Panc1 (cell line): Measurements from ENCODE around the gene IL11RA. TPM values are rescaled to one million over a fixed set of nuclear protein-coding genes. Genes with fewer than 3 reads are reported as not detected.
A peak's percentile ranks its signal among the peaks of the same experiment; 100 is the strongest.

ENCODE experiments used
- ATAC-seq: fragments of 200-7000 bp; cut with Tn5 transposase; 2 replicates; pipeline ENCODE4 v1.9.1; 2020; ENCODE audit warnings: mild to moderate bottlenecking, moderate library complexity
- BruUV-seq: library from RNA; stranded (reverse); fragments of 400-500 nt; replicated peaks from 2 replicates; lab custom pipeline; 2021; lab: Mats Ljungman, UMichigan
- CTCF ChIA-PET: fragments of 300-600 bp; sonication (Branson Sonifier 250); formaldehyde crosslinking; loops from one replicate; lab custom pipeline; 2022; ENCODE audit warnings: antibody characterized with exemption; lab: Charles Lee
- POLR2A ChIA-PET: fragments of 300-600 bp; sonication (Branson Sonifier 250); formaldehyde crosslinking; loops from one replicate; lab custom pipeline; 2022; ENCODE audit warnings: antibody characterized with exemption; lab: Charles Lee
- DNase-seq: peaks from one replicate; pipeline ENCODE4 v3.0.0-alpha.2; 2010; ENCODE audit warnings: low read depth, low spot score
- H3K27ac ChIP-seq: 2 replicates; pipeline ENCODE4 v1.5.1; 2011; ENCODE audit warnings: mild to moderate bottlenecking, low read length, inconsistent platforms
- H3K27me3 ChIP-seq: fragments of 200-500 bp; sonication (Bioruptor generic); 2 replicates; pipeline ENCODE4 v1.6.0; 2014; ENCODE audit warnings: low read length, inconsistent platforms; ENCODE audit not compliant: control insufficient read depth, insufficient read depth
- H3K36me3 ChIP-seq: fragments of 200-500 bp; sonication (Bioruptor generic); 2 replicates; pipeline ENCODE4 v1.5.1; 2014; ENCODE audit warnings: inconsistent platforms, mild to moderate bottlenecking, low read length, moderate library complexity; ENCODE audit not compliant: control insufficient read depth, insufficient read depth
- H3K4me1 ChIP-seq: 2 replicates; pipeline ENCODE4 v1.5.1; 2011; ENCODE audit warnings: inconsistent platforms, mild to moderate bottlenecking, low read length, moderate library complexity; ENCODE audit not compliant: control insufficient read depth, insufficient read depth
- H3K4me3 ChIP-seq, 2 experiments: 2 replicates each; pipeline ENCODE4 v1.5.1; 2011 to 2012; ENCODE audit warnings: low read depth in 2 of 2, low read length in 2 of 2, mild to moderate bottlenecking in 2 of 2, inconsistent platforms in 1 of 2, moderate library complexity in 1 of 2
- H3K9me3 ChIP-seq: fragments of 200-500 bp; sonication (Bioruptor generic); 2 replicates; pipeline ENCODE4 v1.5.1; 2014; ENCODE audit warnings: low read depth, mild to moderate bottlenecking, inconsistent platforms, low read length, moderate library complexity; ENCODE audit not compliant: control insufficient read depth, insufficient read depth
- POLR2AphosphoS5 ChIP-seq: IDR thresholded peaks from 2 replicates; pipeline ENCODE4 v1.6.1; 2012; ENCODE audit warnings: mild to moderate bottlenecking, low read depth, low read length, moderate library complexity
- REST ChIP-seq, 2 experiments: IDR thresholded peaks; 2 replicates each; pipeline ENCODE4 v1.6.1; 2011 to 2012; ENCODE audit warnings: low read depth in 2 of 2, control low read depth in 1 of 2, low read length in 1 of 2, mild to moderate bottlenecking in 1 of 2, moderate library complexity in 1 of 2; ENCODE audit not compliant: insufficient read depth in 1 of 2
- SIN3A ChIP-seq: IDR thresholded peaks from 2 replicates; pipeline ENCODE4 v1.6.1; 2012; ENCODE audit warnings: low read depth, mild to moderate bottlenecking, low read length, moderate library complexity, borderline replicate concordance; ENCODE audit not compliant: insufficient read depth
- TCF7L2 ChIP-seq: IDR thresholded peaks from 2 replicates; pipeline ENCODE4 v1.6.1; 2011; ENCODE audit warnings: mild to moderate bottlenecking, low read depth, low read length, inconsistent platforms
- in situ Hi-C: cut with HindIII; loops from 2 replicates; pipeline ENCODE4 v1.10.0; 2016; ENCODE audit warnings: low sequenced_read_pairs, low pct_unique_long_range_greater_than_20kb
- intact Hi-C: fragments of 100-400 bp; cut with micrococcal nuclease; formaldehyde crosslinking; loops from one replicate; pipeline ENCODE4 v1.10.0; 2022; ENCODE audit not compliant: unreplicated experiment
- total RNA-seq: library from RNA; stranded (reverse); gene quantifications from one replicate; pipeline ENCODE4 v1.2.1, GENCODE V29; 2021; ENCODE audit not compliant: unreplicated experiment
- TF ChIP-seq, protein P1 (sequence below): fragments of 450-650 bp; IDR thresholded peaks from 2 replicates; pipeline ENCODE4 v1.5.1; 2017; ENCODE audit warnings: mild to moderate bottlenecking

Gene IL11RA
- total RNA-seq, 1 experiment from 2014 or later, result 21.6 TPM

- CTCF ChIA-PET, result interaction anchor here (1.0 kb wide), 1 partner anchor 287 kb away, joined by 3 read pairs; no protein-coding TSS in a partner anchor
Measured at GRCh38 chr9:34707130-34707529, 55.1 kb downstream of the IL11RA start.

GRCh38 chr9:34709196-34709978 lies 57.4 kb downstream of the IL11RA start:
- Histone ChIP-seq H3K36me3 (no peaks in the 10 kb centered on the region), H3K4me3 (no peak overlapping the region), H3K27ac (no peak overlapping the region), H3K4me1 (no peaks in the 10 kb centered on the region), H3K27me3 (no peaks in the 10 kb centered on the region; the same call in 1 of the 2 replicates), H3K9me3 (no peaks in the 10 kb centered on the region)
- ATAC-seq, result peak; percentile 53
- ChIA-PET CTCF (no interaction called here), POLR2A (interaction anchor here (0.6 kb wide), 1 partner anchor 613 kb away, joined by 8 read pairs; no protein-coding TSS in a partner anchor)
- no peak for TF ChIP-seq TCF7L2
- TF ChIP-seq, protein P1, sequence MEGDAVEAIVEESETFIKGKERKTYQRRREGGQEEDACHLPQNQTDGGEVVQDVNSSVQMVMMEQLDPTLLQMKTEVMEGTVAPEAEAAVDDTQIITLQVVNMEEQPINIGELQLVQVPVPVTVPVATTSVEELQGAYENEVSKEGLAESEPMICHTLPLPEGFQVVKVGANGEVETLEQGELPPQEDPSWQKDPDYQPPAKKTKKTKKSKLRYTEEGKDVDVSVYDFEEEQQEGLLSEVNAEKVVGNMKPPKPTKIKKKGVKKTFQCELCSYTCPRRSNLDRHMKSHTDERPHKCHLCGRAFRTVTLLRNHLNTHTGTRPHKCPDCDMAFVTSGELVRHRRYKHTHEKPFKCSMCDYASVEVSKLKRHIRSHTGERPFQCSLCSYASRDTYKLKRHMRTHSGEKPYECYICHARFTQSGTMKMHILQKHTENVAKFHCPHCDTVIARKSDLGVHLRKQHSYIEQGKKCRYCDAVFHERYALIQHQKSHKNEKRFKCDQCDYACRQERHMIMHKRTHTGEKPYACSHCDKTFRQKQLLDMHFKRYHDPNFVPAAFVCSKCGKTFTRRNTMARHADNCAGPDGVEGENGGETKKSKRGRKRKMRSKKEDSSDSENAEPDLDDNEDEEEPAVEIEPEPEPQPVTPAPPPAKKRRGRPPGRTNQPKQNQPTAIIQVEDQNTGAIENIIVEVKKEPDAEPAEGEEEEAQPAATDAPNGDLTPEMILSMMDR, result no peak
- no peak for TF ChIP-seq REST (IDR thresholded peaks at IDR 0.05; ENCODE audit: insufficient read depth in 1 of 2, low read depth in 2 of 2, low read length in 1 of 2)
- TF ChIP-seq SIN3A, result no peak
- TF ChIP-seq POLR2AphosphoS5, result no peak
- intact Hi-C loops, result no loop called here
- BruUV-seq, result no TSS peak
- in situ Hi-C loops, result no loop called here
- no peak for DNase-seq

More at GRCh38 chr9:34707130-34707529, 55.1 kb downstream of the IL11RA start:
- TF ChIP-seq REST (IDR thresholded peaks at IDR 0.05; ENCODE audit: insufficient read depth in 1 of 2, low read depth in 2 of 2, low read length in 1 of 2) (no peak), TCF7L2 (no peak), POLR2AphosphoS5 (no peak), SIN3A (no peak)
- TF ChIP-seq, protein P1, result no peak
- Histone ChIP-seq H3K36me3 (no peaks in the 10 kb centered on the region), H3K27ac (no peak overlapping the region), H3K4me3 (no peak overlapping the region), H3K27me3 (no peaks in the 10 kb centered on the region; the same call in 1 of the 2 replicates), H3K9me3 (no peaks in the 10 kb centered on the region), H3K4me1 (no peaks in the 10 kb centered on the region)
- no peak for DNase-seq
- no peak for ATAC-seq
- in situ Hi-C loops, result no loop called here
- intact Hi-C loops, result no loop called here
- BruUV-seq, result no TSS peak
- POLR2A ChIA-PET, result interaction anchor here (1.0 kb wide), 1 partner anchor 21 kb away, joined by 4 read pairs; no protein-coding TSS in a partner anchor
